GM11168 (cell line): ENCODE results near the gene DTNA.
"Not testable (repeated sequence)": the region's sequence is repeated elsewhere in the genome, so short reads cannot be mapped to it uniquely, and the experiment has no call there.

Source experiments
- in situ Hi-C: fragments of 300-500 bp; cut with MboI; formaldehyde crosslinking; loops from one replicate; pipeline ENCODE4 v1.12.0; 2022; ENCODE audit warnings: low sequenced_read_pairs; ENCODE audit not compliant: unreplicated experiment

DTNA gene

DNA sequence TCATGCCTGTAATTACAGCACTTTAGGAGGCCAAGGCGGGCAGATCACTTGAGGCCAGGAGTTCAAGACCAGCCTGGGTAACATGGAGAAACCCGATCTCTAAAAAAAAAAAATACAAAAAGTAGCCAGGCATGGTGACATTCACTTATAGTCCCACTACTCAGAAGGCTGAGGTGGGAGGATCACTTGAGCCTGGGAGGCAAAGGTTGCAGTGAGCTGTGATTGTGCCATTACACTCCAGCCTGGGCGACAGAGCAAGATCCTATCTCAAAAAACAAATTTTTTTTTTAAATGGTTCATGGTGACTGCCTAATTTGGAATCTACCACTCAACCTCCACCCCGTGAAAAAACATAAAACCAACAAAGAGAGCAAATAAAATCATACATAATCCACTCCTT, 212.5 kb downstream of the DTNA start:
- in situ Hi-C loops = not testable (repeated sequence)

DNA sequence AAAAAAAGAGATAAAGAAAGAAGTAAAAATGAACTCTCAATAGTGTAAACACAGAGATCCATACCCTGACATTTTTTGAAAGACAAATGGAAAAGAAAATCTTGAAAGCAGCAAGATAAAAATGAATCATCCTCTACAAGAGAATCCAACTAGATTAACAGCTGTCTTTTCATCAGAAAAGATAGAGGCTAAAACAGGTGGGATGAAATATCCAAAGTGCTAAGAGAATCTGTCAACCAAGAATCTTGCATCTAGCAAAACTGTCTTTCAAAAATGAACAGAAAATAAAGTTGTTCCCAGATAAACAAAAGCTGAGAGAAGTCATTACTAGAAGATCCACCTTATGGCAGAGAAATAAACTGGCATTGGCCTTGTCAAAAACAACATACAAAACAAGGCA, 213.8 kb downstream of the DTNA start:
- in situ Hi-C loops = no loop called here

- in situ Hi-C loops = no loop called here
Measured at GRCh38 chr18:34926683-34927082, 216.6 kb downstream of the DTNA start.

DNA sequence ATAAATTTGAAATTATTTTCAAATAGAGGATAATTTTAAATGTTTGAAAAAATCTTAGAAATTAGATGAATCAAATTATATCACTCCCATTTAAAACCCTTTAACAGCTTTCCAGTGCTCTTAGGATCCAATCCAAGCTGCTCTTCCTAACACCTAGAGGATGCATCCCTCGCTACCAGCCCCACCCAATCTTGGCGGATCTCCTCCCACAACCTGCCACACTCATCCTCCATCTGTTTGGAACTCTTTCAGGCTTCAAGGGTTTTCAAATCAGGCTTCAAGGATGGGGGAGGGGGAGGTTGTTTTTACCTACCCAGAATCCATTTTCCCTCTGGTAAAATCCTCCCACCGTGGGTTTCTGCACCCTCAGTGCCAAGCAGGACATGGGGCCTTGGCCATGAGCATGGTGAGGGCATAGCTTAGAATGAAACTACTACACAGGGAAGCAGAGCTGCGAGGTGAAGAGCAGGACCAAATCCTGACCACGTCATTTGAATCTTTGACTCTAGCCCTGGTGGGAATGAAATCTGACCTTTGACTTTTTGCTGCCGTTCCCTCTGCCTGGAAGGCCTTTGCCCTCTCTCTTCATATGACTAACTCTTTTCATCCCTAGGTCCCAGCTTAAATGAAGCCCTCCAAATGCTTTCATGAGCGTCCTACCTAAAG, 218.1 kb downstream of the DTNA start:
- in situ Hi-C loops = no loop called here

DNA sequence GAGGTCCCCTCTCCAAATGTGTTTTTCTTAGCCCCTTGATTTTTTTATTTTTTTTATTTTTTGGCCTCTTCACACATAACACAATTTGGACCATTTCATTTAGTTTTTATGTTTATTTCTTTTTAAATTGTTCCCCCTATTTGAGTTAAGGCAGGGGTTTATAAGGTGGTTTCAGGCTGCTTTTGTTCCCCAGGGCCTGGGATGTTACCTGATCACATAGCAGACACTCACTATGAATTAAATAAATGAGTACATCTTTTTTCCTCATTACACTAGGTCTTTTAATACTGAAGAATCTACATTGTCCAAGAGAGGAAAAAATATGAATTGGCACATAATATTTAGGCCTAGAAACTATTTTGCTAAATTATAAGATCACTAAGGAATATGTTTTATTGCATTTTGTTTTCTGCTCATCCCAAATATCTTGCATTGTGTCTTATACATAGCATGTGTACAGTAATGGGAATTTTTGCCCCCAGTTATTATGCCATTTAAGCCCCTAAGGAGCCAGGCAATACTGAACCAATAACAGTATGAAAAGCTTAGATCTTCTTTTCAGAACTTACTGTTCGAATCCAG, 218.7 kb downstream of the DTNA start:
- in situ Hi-C loops = no loop called here

GRCh38 chr18:34929336-34929780, 219.3 kb downstream of the DTNA start:
- in situ Hi-C loops = no loop called here

- in situ Hi-C loops = no loop called here
Measured at GRCh38 chr18:34932363-34932762, 222.3 kb downstream of the DTNA start.

- in situ Hi-C loops = no loop called here
Measured at GRCh38 chr18:34932792-34933466, 222.8 kb downstream of the DTNA start.

- in situ Hi-C loops = no loop called here
Measured at GRCh38 chr18:34933909-34934661, 224.0 kb downstream of the DTNA start.

GRCh38 chr18:34936772-34937171, 226.7 kb downstream of the DTNA start:
- in situ Hi-C loops = no loop called here

DNA sequence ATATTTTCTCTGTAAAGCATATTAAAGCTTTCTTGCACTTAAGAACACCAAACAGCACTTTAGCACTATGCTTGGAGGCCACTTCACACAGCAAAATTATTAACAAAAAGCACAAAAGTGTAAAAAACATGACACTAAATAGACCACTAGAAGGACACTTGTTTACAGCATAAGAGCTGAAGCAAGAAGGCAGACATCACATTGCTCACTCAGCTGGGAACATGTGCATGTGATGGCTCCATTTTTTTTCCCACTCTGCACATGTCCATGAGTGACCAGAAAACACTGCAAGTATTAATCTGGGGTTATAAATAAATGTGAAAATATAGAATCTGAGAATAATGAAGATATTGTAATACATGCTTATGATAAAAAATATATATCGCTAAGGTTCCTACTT, 228.0 kb downstream of the DTNA start:
- in situ Hi-C loops = no loop called here
